Stomach (tissue), 4 donors: ENCODE results near the gene EXOC2.

Experiments
- CTCF ChIP-seq, 7 experiments: fragments of 450-650 bp in 4 of 7; fragments of 200-600 bp in 3 of 7; sonication (generic) in 3 of 7; IDR thresholded peaks; one replicate each; pipeline ENCODE4 v1.5.1; 2016 to 2019; ENCODE audit warnings: antibody characterized with exemption in 7 of 7, control low read depth in 2 of 7, mild to moderate bottlenecking in 1 of 7
- POLR2AphosphoS5 ChIP-seq, 3 donors: sonication (generic); formaldehyde crosslinking; IDR thresholded peaks; one replicate each; pipeline ENCODE4 v1.6.1; 2016; ENCODE audit warnings: antibody characterized with exemption in 3 of 3

DNA sequence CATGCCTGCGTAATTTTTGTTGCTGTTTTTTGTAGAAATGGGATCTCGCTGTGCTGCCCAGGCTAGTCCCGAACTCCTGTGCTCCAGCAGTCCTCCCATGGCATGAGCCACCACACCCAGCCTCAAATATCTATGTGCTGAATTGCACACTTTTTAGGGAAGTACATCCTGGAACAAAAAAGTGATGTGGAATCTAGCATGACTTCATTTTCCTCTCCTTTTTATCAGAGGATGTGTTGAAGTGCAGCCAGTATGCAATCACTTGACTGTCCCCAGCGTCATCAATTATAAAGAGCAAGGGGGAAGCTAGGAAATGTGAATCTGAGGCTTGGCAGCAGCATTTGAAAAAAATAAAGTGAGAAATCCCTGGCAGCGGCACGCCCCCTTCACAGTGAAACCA is 6.4 kb upstream of the EXOC2 start:
- TF ChIP-seq CTCF (IDR thresholded peaks at IDR 0.05) (no peak), POLR2AphosphoS5 (IDR thresholded peaks at IDR 0.05) (no peak)
